Neural cell (in vitro differentiated cells): Measurements from ENCODE around the gene C2orf72. TPM values are rescaled to one million over a fixed set of nuclear protein-coding genes. Genes with fewer than 3 reads are reported as not detected.

Experiments
- H2AFZ ChIP-seq: fragments of 200-600, 300-800 bp; sonication (generic), shearing (Covaris generic); 2 replicates; pipeline ENCODE4 v1.6.0; 2014; ENCODE audit warnings: low read depth, mild to moderate bottlenecking, antibody characterized with exemption, low read length, moderate library complexity
- H3F3A ChIP-seq: fragments of 200-600 bp; shearing (Covaris generic); 2 replicates; pipeline ENCODE4 v1.6.1; 2016; ENCODE audit warnings: mild to moderate bottlenecking, moderate library complexity, mixed read lengths, antibody characterized with exemption, low read length; ENCODE audit not compliant: insufficient read depth, poor library complexity, severe bottlenecking
- H3K27ac ChIP-seq: fragments of 200-600, 300-800 bp; sonication (generic), shearing (Covaris generic); 2 replicates; pipeline ENCODE4 v1.5.1; 2014; ENCODE audit warnings: mild to moderate bottlenecking, low read length, moderate library complexity
- H3K27me3 ChIP-seq: fragments of 300-800, 200-600 bp; sonication (generic), shearing (Covaris generic); 2 replicates; pipeline ENCODE4 v1.6.0; 2014; ENCODE audit warnings: mild to moderate bottlenecking, low read depth, low read length, moderate library complexity; ENCODE audit not compliant: insufficient read depth
- H3K36me3 ChIP-seq: fragments of 300-800, 200-600 bp; sonication (generic), shearing (Covaris generic); 2 replicates; pipeline ENCODE4 v1.5.1; 2014; ENCODE audit warnings: mild to moderate bottlenecking, antibody characterized with exemption, low read length, moderate library complexity; ENCODE audit not compliant: insufficient read depth
- H3K4me2 ChIP-seq: fragments of 300-800, 200-600 bp; sonication (generic), shearing (Covaris generic); 2 replicates; pipeline ENCODE4 v1.6.0; 2014; ENCODE audit warnings: mild to moderate bottlenecking, low read length
- H3K4me3 ChIP-seq: fragments of 300-800, 200-600 bp; sonication (generic), shearing (Covaris generic); 2 replicates; pipeline ENCODE4 v1.5.1; 2014; ENCODE audit warnings: mild to moderate bottlenecking, low read length, moderate library complexity
- H3K79me2 ChIP-seq: fragments of 200-600 bp; shearing (Covaris generic); replicated peaks from 2 replicates; pipeline ENCODE4 v1.6.0; 2014; ENCODE audit warnings: mild to moderate bottlenecking, low read length, moderate library complexity; ENCODE audit not compliant: insufficient read depth
- H3K9ac ChIP-seq: fragments of 300-800, 200-600 bp; sonication (generic), shearing (Covaris generic); 2 replicates; pipeline ENCODE4 v1.6.1; 2016; ENCODE audit warnings: mild to moderate bottlenecking, low read length, mixed read lengths
- H3K9me2 ChIP-seq: fragments of 200-600 bp; shearing (Covaris generic); 2 replicates; pipeline ENCODE4 v1.6.1; 2016; ENCODE audit warnings: mild to moderate bottlenecking, low read length, mixed read lengths; ENCODE audit not compliant: insufficient read depth
- H3K9me3 ChIP-seq: fragments of 200-600, 300-800 bp; sonication (generic), shearing (Covaris generic); 2 replicates; pipeline ENCODE4 v1.6.1; 2016; ENCODE audit warnings: mild to moderate bottlenecking, mixed run types, low read length, moderate library complexity, mixed read lengths
- H4K20me1 ChIP-seq: fragments of 200-600 bp; shearing (Covaris generic); 2 replicates; pipeline ENCODE4 v1.6.1; 2016; ENCODE audit warnings: mild to moderate bottlenecking, mixed run types; ENCODE audit not compliant: insufficient read depth
- CTCF ChIP-seq: fragments of 450-650 bp; IDR thresholded peaks from 2 replicates; pipeline ENCODE4 v1.5.1; 2014; ENCODE audit warnings: antibody characterized with exemption, mild to moderate bottlenecking, moderate library complexity; ENCODE audit not compliant: poor library complexity, severe bottlenecking
- EP300 ChIP-seq: fragments of 450-650 bp; conservative IDR thresholded peaks from 2 replicates; pipeline ENCODE4 v1.6.1; 2014; ENCODE audit warnings: antibody characterized with exemption, mild to moderate bottlenecking, moderate library complexity; ENCODE audit not compliant: poor library complexity, severe bottlenecking
- EZH2 ChIP-seq: fragments of 200-600, 300-800 bp; shearing (Covaris generic), sonication (generic); IDR thresholded peaks from 2 replicates; pipeline ENCODE4 v1.6.1; 2014; ENCODE audit warnings: antibody characterized with exemption, low read length, borderline replicate concordance, mild to moderate bottlenecking; ENCODE audit not compliant: insufficient read depth, poor library complexity, severe bottlenecking
- MXI1 ChIP-seq: fragments of 450-650 bp; conservative IDR thresholded peaks from 2 replicates; pipeline ENCODE4 v1.6.1; 2014; ENCODE audit warnings: antibody characterized with exemption, mild to moderate bottlenecking; ENCODE audit not compliant: poor library complexity, severe bottlenecking
- POLR2AphosphoS5 ChIP-seq: IDR thresholded peaks from 2 replicates; pipeline ENCODE4 v1.6.1; 2012
- RAD21 ChIP-seq: fragments of 450-650 bp; conservative IDR thresholded peaks from 2 replicates; pipeline ENCODE4 v1.6.1; 2014; ENCODE audit warnings: antibody characterized with exemption, mild to moderate bottlenecking, moderate library complexity
- REST ChIP-seq: IDR thresholded peaks from 2 replicates; pipeline ENCODE4 v1.6.1; 2012; ENCODE audit warnings: borderline replicate concordance
- SMC3 ChIP-seq: fragments of 450-650 bp; conservative IDR thresholded peaks from 2 replicates; pipeline ENCODE4 v1.6.1; 2014; ENCODE audit warnings: antibody characterized with exemption, mild to moderate bottlenecking, moderate library complexity; ENCODE audit not compliant: poor library complexity
- TAF1 ChIP-seq: IDR thresholded peaks from 2 replicates; pipeline ENCODE4 v1.6.1; 2012; ENCODE audit warnings: low read depth
- polyA plus RNA-seq: library from polyadenylated mRNA; depleted of rRNA; stranded (reverse); fragments of >200 nt; gene quantifications from 2 replicates; pipeline ENCODE4 v1.2.3, GENCODE V29; 2014

C2orf72 gene
- polyA plus RNA-seq, 1 donor from 2014 or later, result 37.7 TPM

GRCh38 chr2:231041061-231041689, 3.9 kb downstream of the C2orf72 start:
- no peaks in the 10 kb centered on the region for H3F3A ChIP-seq
- H3K27me3 ChIP-seq, result peaks cover 17% of the 10 kb centered on the region
- H3K36me3 ChIP-seq, result no peaks in the 10 kb centered on the region
- H3K4me2 ChIP-seq, result no peak overlapping the region
- TF ChIP-seq EZH2, result no peak
- TF ChIP-seq TAF1, result no peak
- TF ChIP-seq CTCF, result no peak
- no peak for TF ChIP-seq POLR2AphosphoS5
- TF ChIP-seq EP300, result no peak
- no peak overlapping the region for H3K27ac ChIP-seq
- no peak overlapping the region for H3K9ac ChIP-seq
- H3K79me2 ChIP-seq, result no peaks in the 10 kb centered on the region
- no peaks in the 10 kb centered on the region for H4K20me1 ChIP-seq
- no peak overlapping the region for H2AFZ ChIP-seq
- no peak overlapping the region for H3K4me3 ChIP-seq
- no peaks in the 10 kb centered on the region for H3K9me3 ChIP-seq
- no peaks in the 10 kb centered on the region for H3K9me2 ChIP-seq

- H3K4me3 ChIP-seq, result no peak overlapping the region
- H4K20me1 ChIP-seq, result no peaks in the 10 kb centered on the region
- no peaks in the 10 kb centered on the region for H3K9me2 ChIP-seq
- TF ChIP-seq POLR2AphosphoS5 (no peak), CTCF (no peak), TAF1 (no peak), EP300 (no peak), MXI1 (no peak), SMC3 (no peak), RAD21 (no peak), EZH2 (no peak), REST (no peak)
- no peaks in the 10 kb centered on the region for H3K9me3 ChIP-seq
- no peak overlapping the region for H3K27ac ChIP-seq
- H3K36me3 ChIP-seq, result no peaks in the 10 kb centered on the region
- peaks cover 2% of the 10 kb centered on the region for H3K27me3 ChIP-seq
- no peaks in the 10 kb centered on the region for H3F3A ChIP-seq
- no peak overlapping the region for H3K9ac ChIP-seq
- H3K79me2 ChIP-seq, result no peaks in the 10 kb centered on the region
- no peak overlapping the region for H3K4me2 ChIP-seq
- no peak overlapping the region for H2AFZ ChIP-seq
Measured at GRCh38 chr2:231043796-231044195, 6.5 kb downstream of the C2orf72 start.
